Calu3 (cell line): Measurements from ENCODE around the gene HCK. TPM values are rescaled to one million over a fixed set of nuclear protein-coding genes. Genes with fewer than 3 reads are reported as not detected.

Experiments
- BruUV-seq: library from RNA; stranded (reverse); fragments of 400-500 nt; replicated peaks from 2 replicates; lab custom pipeline; 2021; lab: Mats Ljungman, UMichigan
- CTCF ChIA-PET: fragments of 300-600 bp; sonication (Branson Sonifier 250); formaldehyde crosslinking; loops from one replicate; lab custom pipeline; 2022; ENCODE audit warnings: antibody characterized with exemption; lab: Charles Lee
- DNase-seq: peaks from one replicate; pipeline ENCODE4 v3.0.0; 2022
- H3K27ac Mint-ChIP-seq: one replicate; pipeline ENCODE4 v1.8.0; 2022; ENCODE audit warnings: mixed read lengths; ENCODE audit not compliant: unreplicated experiment
- H3K27me3 Mint-ChIP-seq: one replicate; pipeline ENCODE4 v1.8.0; 2022; ENCODE audit warnings: mixed read lengths; ENCODE audit not compliant: unreplicated experiment
- H3K36me3 Mint-ChIP-seq: one replicate; pipeline ENCODE4 v1.8.0; 2022; ENCODE audit warnings: mild to moderate bottlenecking, moderate library complexity, mixed read lengths; ENCODE audit not compliant: insufficient read depth, unreplicated experiment
- H3K4me1 Mint-ChIP-seq: one replicate; pipeline ENCODE4 v1.8.0; 2022; ENCODE audit warnings: mild to moderate bottlenecking, low read depth, mixed read lengths; ENCODE audit not compliant: unreplicated experiment
- H3K4me3 Mint-ChIP-seq: one replicate; pipeline ENCODE4 v1.8.0; 2022; ENCODE audit warnings: mild to moderate bottlenecking, low read depth, moderate library complexity, mixed read lengths; ENCODE audit not compliant: unreplicated experiment
- H3K9me3 Mint-ChIP-seq: one replicate; pipeline ENCODE4 v1.8.0; 2022; ENCODE audit warnings: low read depth, mixed read lengths; ENCODE audit not compliant: unreplicated experiment
- CTCF ChIP-seq: fragments of 200-600 bp; IDR thresholded peaks from one replicate; pipeline ENCODE4 v1.8.0; 2022; ENCODE audit warnings: antibody characterized with exemption; ENCODE audit not compliant: unreplicated experiment
- intact Hi-C: fragments of 100-400 bp; cut with micrococcal nuclease; formaldehyde crosslinking; loops from one replicate; pipeline ENCODE4 v1.10.0; 2022; ENCODE audit not compliant: unreplicated experiment
- total RNA-seq: library from RNA; stranded (reverse); gene quantifications from 2 replicates; pipeline ENCODE4 v1.2.3, GENCODE V29; 2022

The HCK gene
- total RNA-seq, 1 experiment from 2014 or later, result not detected

GRCh38 chr20:32111156-32111686, 59.2 kb downstream of the HCK start:
- no peaks in the 10 kb centered on the region for H3K27me3 Mint-ChIP-seq
- DNase-seq, result no peak
- peaks cover 18% of the 10 kb centered on the region for H3K4me1 Mint-ChIP-seq
- no peak overlapping the region for H3K4me3 Mint-ChIP-seq
- H3K9me3 Mint-ChIP-seq, result no peaks in the 10 kb centered on the region
- peak overlapping the region; percentile 3 for H3K27ac Mint-ChIP-seq
- intact Hi-C loops, result no loop called here
- CTCF ChIA-PET, result no interaction called here
- peaks cover 30% of the 10 kb centered on the region for H3K36me3 Mint-ChIP-seq
- no peak for TF ChIP-seq CTCF
- TSS peak; percentile 50 for BruUV-seq

GRCh38 chr20:32111753-32112152, 59.7 kb downstream of the HCK start:
- intact Hi-C loops, result no loop called here
- Mint-ChIP-seq H3K4me3 (no peak overlapping the region), H3K9me3 (no peaks in the 10 kb centered on the region), H3K36me3 (peaks cover 34% of the 10 kb centered on the region), H3K27ac (peak overlapping the region; percentile 3), H3K4me1 (peaks cover 18% of the 10 kb centered on the region), H3K27me3 (no peaks in the 10 kb centered on the region)
- CTCF ChIA-PET, result no interaction called here
- DNase-seq, result no peak
- no TSS peak for BruUV-seq
- no peak for TF ChIP-seq CTCF

- H3K27ac Mint-ChIP-seq, result no peak overlapping the region
- no peak overlapping the region for H3K4me3 Mint-ChIP-seq
- H3K36me3 Mint-ChIP-seq, result peaks cover 42% of the 10 kb centered on the region
- no peaks in the 10 kb centered on the region for H3K9me3 Mint-ChIP-seq
- no peaks in the 10 kb centered on the region for H3K27me3 Mint-ChIP-seq
- peak; percentile 34 for DNase-seq
- no TSS peak for BruUV-seq
- intact Hi-C loops, result no loop called here
- peaks cover 18% of the 10 kb centered on the region for H3K4me1 Mint-ChIP-seq
- CTCF ChIA-PET, result interaction anchor here (0.6 kb wide), 1 partner anchor 371 kb away, joined by 3 read pairs; no protein-coding TSS in a partner anchor
- TF ChIP-seq CTCF, result no peak
Measured at GRCh38 chr20:32112841-32113240, 60.8 kb downstream of the HCK start.

- Mint-ChIP-seq H3K4me1 (peaks cover 18% of the 10 kb centered on the region), H3K9me3 (no peaks in the 10 kb centered on the region), H3K4me3 (no peak overlapping the region), H3K36me3 (peaks cover 42% of the 10 kb centered on the region), H3K27me3 (no peaks in the 10 kb centered on the region), H3K27ac (no peak overlapping the region)
- intact Hi-C loops, result no loop called here
- CTCF ChIA-PET, result interaction anchor here (0.6 kb wide), 1 partner anchor 371 kb away, joined by 3 read pairs; no protein-coding TSS in a partner anchor
- DNase-seq, result no peak
- TF ChIP-seq CTCF, result no peak
- no TSS peak for BruUV-seq
Measured at GRCh38 chr20:32113591-32114260, 61.7 kb downstream of the HCK start.
